Measurements from ENCODE around the gene PRKCZ.

GRCh38 chr1:2133879-2134215 lies 83.6 kb downstream of the PRKCZ start:
- no peak for TF ChIP-seq POLR2A (IDR thresholded peaks at IDR 0.05)
- no peak for TF ChIP-seq CTCF (IDR thresholded peaks at IDR 0.05)

All from uterus (tissue), 2 donors.